Upper lobe of right lung (tissue), 1 donor: ENCODE results near the gene SCARF2. TPM values are rescaled to one million over a fixed set of nuclear protein-coding genes. Genes with fewer than 3 reads are reported as not detected.
A peak's percentile ranks its signal among the peaks of the same experiment; 100 is the strongest.

ENCODE experiments used
- ATAC-seq: fragments of 200-7000 bp; cut with Tn5 transposase; one replicate; pipeline ENCODE4 v1.9.1; 2020; ENCODE audit warnings: mild to moderate bottlenecking, moderate library complexity
- DNase-seq: peaks from one replicate; pipeline ENCODE4 v3.0.0-alpha.2; 2020
- H3K27ac ChIP-seq: fragments of 200-600 bp; one replicate; pipeline ENCODE4 v1.8.0; 2022
- H3K27me3 ChIP-seq: fragments of 200-600 bp; one replicate; pipeline ENCODE4 v1.8.0; 2022; ENCODE audit warnings: mild to moderate bottlenecking
- H3K36me3 ChIP-seq: fragments of 200-600 bp; one replicate; pipeline ENCODE4 v1.8.0; 2022
- H3K4me1 ChIP-seq: fragments of 200-600 bp; one replicate; pipeline ENCODE4 v1.8.0; 2022
- H3K4me3 ChIP-seq: fragments of 200-600 bp; one replicate; pipeline ENCODE4 v1.8.0; 2022; ENCODE audit warnings: mild to moderate bottlenecking
- H3K9me3 ChIP-seq: fragments of 200-600 bp; one replicate; pipeline ENCODE4 v1.8.0; 2022
- intact Hi-C: fragments of 100-400 bp; cut with DNase I; formaldehyde crosslinking; loops from one replicate; pipeline ENCODE4 v1.11.0; 2022
- total RNA-seq: library from RNA; stranded (reverse); fragmentation: NEBNext Ultra II Directional; extraction: Animal tissue kit (Norgen Biotek cat#: 25700); gene quantifications from one replicate; pipeline ENCODE4 v1.2.1, GENCODE V29; 2021
- TF ChIP-seq, protein P1 (sequence below): fragments of 200-600 bp; IDR thresholded peaks from one replicate; pipeline ENCODE4 v1.8.0; 2022; ENCODE audit warnings: antibody characterized with exemption
- donor health status: DM: no; HTN: yes; CAD: no; lungs with severe emphysema.

Gene SCARF2
- total RNA-seq, 1 donor from 2014 or later = 24.0 TPM

DNA sequence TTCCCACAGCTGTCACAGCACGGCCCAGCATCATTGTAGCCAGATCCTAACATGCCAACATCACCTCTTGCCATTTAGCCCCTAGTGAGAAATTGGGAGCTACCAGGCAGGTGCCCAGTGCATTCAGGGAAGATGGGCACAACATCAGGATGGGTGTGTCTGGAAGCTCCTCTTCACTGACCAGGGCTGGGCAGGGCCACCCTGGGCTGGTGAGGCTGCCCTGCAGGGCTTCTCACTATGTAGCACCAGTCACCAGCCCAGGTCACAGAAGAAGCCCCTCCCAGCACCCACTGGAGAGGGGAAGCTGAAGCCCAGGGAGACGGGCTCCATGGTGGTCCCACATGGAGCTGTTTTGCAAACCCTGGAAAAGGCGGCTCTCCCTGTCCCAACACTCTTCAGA, 29.8 kb downstream of the SCARF2 start:
- Histone ChIP-seq H3K36me3 (peaks cover 33% of the 10 kb centered on the region), H3K27ac (no peak overlapping the region), H3K4me1 (no peaks in the 10 kb centered on the region), H3K27me3 (no peaks in the 10 kb centered on the region), H3K4me3 (no peak overlapping the region), H3K9me3 (no peaks in the 10 kb centered on the region)
- TF ChIP-seq, protein P1, sequence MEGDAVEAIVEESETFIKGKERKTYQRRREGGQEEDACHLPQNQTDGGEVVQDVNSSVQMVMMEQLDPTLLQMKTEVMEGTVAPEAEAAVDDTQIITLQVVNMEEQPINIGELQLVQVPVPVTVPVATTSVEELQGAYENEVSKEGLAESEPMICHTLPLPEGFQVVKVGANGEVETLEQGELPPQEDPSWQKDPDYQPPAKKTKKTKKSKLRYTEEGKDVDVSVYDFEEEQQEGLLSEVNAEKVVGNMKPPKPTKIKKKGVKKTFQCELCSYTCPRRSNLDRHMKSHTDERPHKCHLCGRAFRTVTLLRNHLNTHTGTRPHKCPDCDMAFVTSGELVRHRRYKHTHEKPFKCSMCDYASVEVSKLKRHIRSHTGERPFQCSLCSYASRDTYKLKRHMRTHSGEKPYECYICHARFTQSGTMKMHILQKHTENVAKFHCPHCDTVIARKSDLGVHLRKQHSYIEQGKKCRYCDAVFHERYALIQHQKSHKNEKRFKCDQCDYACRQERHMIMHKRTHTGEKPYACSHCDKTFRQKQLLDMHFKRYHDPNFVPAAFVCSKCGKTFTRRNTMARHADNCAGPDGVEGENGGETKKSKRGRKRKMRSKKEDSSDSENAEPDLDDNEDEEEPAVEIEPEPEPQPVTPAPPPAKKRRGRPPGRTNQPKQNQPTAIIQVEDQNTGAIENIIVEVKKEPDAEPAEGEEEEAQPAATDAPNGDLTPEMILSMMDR = no peak
- peak; percentile 12 for DNase-seq
- intact Hi-C loops = no loop called here
- ATAC-seq = no peak

- no peak for ATAC-seq
- peak; percentile 52 for DNase-seq
- Histone ChIP-seq H3K4me1 (no peaks in the 10 kb centered on the region), H3K36me3 (peaks cover 34% of the 10 kb centered on the region), H3K27ac (no peak overlapping the region), H3K9me3 (no peaks in the 10 kb centered on the region), H3K27me3 (no peaks in the 10 kb centered on the region), H3K4me3 (no peak overlapping the region)
- intact Hi-C loops = no loop called here
- TF ChIP-seq, protein P1 = no peak
Measured at GRCh38 chr22:20406686-20407408, 30.8 kb downstream of the SCARF2 start.

- Histone ChIP-seq H3K36me3 (peaks cover 38% of the 10 kb centered on the region), H3K27ac (no peak overlapping the region), H3K9me3 (no peaks in the 10 kb centered on the region), H3K4me3 (no peak overlapping the region), H3K4me1 (no peaks in the 10 kb centered on the region), H3K27me3 (no peaks in the 10 kb centered on the region)
- intact Hi-C loops = no loop called here
- ATAC-seq (no peak), DNase-seq (peak; percentile 58)
- TF ChIP-seq, protein P1 = no peak
Measured at GRCh38 chr22:20405931-20406685, 31.5 kb downstream of the SCARF2 start.

DNA sequence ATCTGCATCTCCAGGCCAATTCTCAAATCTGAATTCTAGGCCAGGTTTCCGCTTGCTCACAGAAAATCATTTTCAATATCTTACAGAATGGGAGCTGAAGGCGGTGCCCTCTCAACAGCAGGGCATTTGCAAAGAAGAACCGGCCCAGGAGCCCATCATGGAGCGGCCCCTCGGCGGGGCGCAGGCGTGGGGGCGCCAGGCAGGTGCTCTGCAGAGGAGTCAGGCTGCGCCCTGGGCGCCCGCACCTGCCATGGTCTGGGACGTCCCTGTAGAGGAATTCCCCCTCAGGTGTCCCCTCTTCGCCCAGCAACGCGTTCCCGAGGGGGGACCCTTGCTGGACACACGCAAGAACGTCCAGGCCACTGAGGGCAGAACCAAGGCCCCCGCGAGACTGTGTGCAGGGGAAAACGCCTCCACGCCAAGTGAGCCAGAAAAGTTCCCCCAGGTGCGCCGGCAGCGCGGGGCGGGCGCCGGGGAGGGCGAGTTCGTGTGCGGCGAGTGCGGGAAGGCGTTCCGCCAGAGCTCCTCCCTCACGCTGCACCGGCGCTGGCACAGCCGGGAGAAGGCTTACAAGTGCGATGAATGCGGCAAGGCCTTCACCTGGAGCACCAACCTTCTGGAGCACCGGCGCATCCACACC, 32.2 kb downstream of the SCARF2 start:
- ATAC-seq (no peak), DNase-seq (peak; percentile 58)
- TF ChIP-seq, protein P1 = no peak
- Histone ChIP-seq H3K27me3 (no peaks in the 10 kb centered on the region), H3K4me1 (no peaks in the 10 kb centered on the region), H3K36me3 (peaks cover 42% of the 10 kb centered on the region), H3K4me3 (no peak overlapping the region), H3K9me3 (no peaks in the 10 kb centered on the region), H3K27ac (no peak overlapping the region)
- intact Hi-C loops = no loop called here

DNA sequence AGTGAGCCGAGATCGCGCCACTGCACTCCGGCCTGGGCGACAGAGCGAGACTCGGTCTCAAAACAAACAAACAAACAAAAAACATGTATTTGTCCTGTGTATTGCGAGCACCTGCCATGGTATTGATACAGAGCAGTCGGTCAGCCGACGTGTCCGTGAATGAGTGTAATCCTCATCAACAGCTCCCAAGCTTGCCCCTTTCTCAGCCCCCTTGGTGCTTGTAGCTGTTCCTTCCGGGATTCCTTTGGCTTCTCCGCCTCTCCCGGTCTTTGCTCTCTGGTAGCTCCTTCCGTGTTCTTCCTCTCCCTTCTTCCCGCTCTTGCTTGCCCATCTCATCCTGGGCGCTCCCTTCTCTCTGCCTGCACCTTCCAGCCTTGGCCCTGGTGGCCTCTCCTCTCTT, 32.7 kb downstream of the SCARF2 start:
- TF ChIP-seq, protein P1 = no peak
- Histone ChIP-seq H3K27me3 (no peaks in the 10 kb centered on the region), H3K27ac (no peak overlapping the region), H3K9me3 (no peaks in the 10 kb centered on the region), H3K4me1 (no peaks in the 10 kb centered on the region), H3K4me3 (no peak overlapping the region), H3K36me3 (peaks cover 42% of the 10 kb centered on the region)
- intact Hi-C loops = no loop called here
- DNase-seq = no peak
- no peak for ATAC-seq
